GM18498 (cell line): Measurements from ENCODE around the gene CFAP65.

ENCODE experiments used
- ATAC-seq: cut with Tn5 transposase; IDR thresholded peaks from one replicate; pipeline ENCODE4 v1.9.1; 2021; ENCODE audit warnings: mild to moderate bottlenecking, moderate library complexity; ENCODE audit not compliant: unreplicated experiment

The CFAP65 gene, protein sequence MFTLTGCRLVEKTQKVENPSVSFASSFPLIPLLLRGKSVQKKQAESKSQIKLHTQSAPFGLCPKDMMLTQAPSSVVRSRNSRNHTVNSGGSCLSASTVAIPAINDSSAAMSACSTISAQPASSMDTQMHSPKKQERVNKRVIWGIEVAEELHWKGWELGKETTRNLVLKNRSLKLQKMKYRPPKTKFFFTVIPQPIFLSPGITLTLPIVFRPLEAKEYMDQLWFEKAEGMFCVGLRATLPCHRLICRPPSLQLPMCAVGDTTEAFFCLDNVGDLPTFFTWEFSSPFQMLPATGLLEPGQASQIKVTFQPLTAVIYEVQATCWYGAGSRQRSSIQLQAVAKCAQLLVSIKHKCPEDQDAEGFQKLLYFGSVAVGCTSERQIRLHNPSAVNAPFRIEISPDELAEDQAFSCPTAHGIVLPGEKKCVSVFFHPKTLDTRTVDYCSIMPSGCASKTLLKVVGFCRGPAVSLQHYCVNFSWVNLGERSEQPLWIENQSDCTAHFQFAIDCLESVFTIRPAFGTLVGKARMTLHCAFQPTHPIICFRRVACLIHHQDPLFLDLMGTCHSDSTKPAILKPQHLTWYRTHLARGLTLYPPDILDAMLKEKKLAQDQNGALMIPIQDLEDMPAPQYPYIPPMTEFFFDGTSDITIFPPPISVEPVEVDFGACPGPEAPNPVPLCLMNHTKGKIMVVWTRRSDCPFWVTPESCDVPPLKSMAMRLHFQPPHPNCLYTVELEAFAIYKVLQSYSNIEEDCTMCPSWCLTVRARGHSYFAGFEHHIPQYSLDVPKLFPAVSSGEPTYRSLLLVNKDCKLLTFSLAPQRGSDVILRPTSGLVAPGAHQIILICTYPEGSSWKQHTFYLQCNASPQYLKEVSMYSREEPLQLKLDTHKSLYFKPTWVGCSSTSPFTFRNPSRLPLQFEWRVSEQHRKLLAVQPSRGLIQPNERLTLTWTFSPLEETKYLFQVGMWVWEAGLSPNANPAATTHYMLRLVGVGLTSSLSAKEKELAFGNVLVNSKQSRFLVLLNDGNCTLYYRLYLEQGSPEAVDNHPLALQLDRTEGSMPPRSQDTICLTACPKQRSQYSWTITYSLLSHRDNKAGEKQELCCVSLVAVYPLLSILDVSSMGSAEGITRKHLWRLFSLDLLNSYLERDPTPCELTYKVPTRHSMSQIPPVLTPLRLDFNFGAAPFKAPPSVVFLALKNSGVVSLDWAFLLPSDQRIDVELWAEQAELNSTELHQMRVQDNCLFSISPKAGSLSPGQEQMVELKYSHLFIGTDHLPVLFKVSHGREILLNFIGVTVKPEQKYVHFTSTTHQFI (N-terminal part only)

DNA sequence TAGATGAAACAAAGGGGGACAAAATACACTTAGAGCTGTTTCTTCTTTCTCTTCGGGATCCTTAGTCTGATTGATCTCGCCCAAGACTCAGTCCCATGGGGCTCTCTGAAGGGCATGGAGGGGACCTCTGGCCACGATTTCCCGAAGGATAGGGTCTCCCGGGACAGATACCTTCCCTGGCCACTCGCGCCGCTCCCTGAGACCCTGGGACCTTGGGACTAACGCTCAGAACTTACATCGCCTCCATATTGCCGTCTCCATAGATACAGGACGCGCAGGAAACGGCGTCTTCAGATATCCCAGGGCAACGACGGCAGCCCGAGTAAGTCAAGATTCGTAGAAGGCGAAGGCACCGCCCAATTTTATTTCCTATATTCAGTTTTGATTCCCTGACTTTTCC, at the start of gene CFAP65:
Gene CFAP65, minus strand, starts transcription at position 265 of the 400 bp plus-strand sequence. CDS start 2,468 bp downstream, outside the sequence.
- no peak for ATAC-seq

DNA sequence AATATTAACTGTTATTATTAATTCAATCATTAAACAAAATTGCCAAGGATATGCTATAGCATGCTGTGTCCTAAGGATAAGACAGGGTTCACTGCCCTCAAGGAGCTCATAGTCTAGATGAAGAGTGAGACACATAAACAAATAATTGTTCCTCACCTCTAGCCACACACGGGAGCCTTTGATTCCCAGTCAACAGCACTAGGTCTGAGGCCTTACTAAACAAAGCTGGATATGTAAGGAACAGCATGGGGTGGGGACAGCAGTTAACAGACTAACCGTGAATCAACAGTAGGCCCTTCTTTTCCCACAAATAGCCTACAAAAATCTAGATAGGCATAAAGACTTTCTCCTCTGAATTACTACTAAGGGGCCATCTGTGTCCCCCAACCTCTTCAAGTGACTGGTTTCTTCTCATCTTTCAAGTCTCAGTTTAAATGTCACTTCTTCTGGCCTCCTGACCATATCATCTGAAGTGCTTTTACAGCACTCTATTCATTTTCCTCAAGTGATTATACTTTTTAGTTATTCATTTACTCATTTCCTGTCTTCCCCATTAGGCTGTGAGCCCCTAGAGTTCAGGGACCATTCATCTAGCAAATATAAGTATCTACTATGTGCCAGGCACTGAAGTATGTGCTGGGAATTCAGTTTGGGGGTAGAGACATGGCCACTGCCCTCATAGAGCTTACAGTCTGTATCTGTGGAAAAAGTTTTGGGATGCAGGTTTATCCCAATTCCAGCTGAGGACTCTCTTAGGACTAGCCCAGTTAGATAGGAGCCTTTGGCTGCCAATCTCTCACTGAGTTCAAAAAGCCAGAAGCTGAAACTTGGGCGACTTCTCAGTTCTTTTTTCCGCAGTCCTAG, 49.4 kb upstream of the CFAP65 start:
- ATAC-seq: no peak

DNA sequence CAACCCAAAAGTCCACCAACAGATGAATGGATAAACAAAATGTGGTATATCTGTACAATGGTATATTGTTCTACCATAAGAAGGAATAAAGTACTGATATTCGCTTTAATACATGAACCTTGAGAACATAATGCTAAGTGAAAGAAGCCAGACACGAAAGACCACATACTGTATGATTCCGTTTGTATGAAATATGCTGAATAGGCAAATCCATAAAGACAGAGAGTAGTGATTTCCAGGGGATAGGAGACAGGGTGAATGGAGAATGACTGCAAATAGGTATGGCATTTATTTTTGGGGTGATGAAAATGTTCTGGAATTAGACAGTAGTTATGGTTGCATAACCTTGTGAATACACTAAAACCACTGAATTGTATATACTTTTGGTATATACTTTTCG, 48.0 kb upstream of the CFAP65 start:
- no peak for ATAC-seq

DNA sequence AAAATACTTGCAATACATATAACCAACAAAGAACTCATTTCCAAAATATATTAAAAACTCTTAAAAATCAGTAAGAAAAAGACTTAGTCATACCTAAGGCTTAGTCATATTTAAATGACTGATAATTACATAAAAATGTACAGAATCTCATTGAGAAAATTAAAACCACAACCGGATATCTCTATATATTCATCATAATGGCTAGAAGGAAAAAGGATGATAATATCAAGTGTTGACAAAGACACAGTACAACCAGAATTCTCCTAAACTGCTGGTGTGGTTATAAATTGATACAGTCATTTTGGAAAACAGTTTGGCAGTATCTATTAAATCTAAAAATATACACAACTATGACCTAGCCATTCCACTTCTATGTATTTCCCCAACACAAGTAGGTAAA, 46.5 kb upstream of the CFAP65 start:
- no peak for ATAC-seq

DNA sequence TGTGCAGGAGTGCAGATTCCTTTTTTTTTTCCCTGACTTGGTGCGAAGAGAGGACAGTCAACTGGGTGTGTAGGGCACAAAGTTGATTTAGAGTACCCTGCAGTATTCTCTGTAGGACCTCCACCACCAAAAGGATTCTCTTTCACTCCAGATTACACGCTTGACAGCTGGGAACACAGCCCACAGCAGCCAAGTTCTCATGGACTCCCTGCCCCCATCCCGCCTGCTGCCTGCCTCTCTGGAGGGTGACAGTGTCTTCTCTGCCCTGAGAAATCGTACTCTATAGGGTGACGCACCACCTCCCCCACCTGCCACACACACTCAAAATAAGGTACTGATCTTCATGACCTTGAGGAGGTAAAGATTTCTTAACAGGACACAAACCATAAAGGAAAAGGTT, 46.0 kb upstream of the CFAP65 start:
- no peak for ATAC-seq

- ATAC-seq: no peak
These were observed 44.9 kb upstream of the CFAP65 start for GRCh38 chr2:219086196-219086595.

DNA sequence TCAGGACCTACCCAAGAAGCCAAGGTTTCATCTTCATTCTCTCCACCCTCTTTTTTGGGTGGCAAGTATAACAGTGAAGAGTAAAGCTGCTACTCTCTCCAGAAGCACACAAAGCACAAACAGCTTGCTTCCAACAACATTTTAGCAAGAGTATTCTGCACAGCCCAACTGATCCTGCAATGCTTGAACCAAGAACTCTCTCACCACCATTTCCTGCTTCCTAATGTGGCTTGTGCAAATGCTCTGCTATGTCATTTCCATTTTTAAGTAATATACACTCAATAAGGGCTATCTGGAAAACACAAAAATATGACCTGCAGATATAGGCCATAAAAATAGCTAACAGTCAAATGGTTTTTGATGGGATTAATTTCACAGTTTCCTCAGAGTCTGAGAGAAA, 43.5 kb upstream of the CFAP65 start:
- no peak for ATAC-seq

GRCh38 chr2:219082332-219082958, 41.1 kb upstream of the CFAP65 start:
- ATAC-seq: no peak

GRCh38 chr2:219081701-219082331, 40.5 kb upstream of the CFAP65 start:
- ATAC-seq: no peak

GRCh38 chr2:219081096-219081495, 39.8 kb upstream of the CFAP65 start:
- ATAC-seq: no peak

DNA sequence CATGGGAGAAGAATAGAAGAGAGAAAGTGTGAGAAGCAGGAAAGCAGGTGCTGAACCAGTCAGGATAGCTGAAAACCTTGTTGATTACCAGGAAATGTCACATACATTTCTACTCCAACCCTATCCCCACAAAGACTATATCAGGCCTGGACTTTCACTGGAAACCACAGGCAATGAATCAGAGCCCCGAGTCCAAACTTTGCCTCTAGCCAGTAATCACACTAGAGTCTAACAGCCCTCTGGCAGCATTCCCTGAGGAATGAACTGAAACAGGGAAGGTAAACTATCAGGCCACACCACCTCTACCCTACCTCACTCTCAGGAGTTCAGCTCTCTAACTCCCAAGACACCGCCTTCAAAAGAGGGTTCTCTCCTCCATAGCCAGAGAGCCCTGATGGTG, 38.1 kb upstream of the CFAP65 start:
- no peak for ATAC-seq

GRCh38 chr2:219078951-219079350, 37.6 kb upstream of the CFAP65 start:
- ATAC-seq: no peak

- ATAC-seq: no peak
These were observed 36.8 kb upstream of the CFAP65 start for GRCh38 chr2:219078126-219078525.

DNA sequence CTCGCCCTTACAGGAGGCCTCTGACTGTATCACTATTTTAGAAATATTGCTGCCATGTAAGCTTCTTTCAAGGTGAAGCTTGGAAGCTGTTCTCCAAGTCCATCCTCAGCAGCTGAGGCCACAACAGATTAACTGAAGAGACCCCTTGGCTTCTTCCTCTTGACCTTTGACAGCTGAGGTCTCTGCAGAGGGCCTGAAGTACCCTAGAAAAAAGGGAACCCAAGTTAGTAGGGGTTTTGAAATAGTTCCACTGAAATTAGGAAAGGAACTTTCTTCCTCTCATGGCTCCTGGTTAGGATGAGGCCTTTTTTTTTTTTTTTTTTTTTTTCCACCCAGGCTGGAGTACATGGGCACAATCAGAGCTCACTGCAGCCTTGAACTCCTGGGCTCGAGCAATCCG, 34.9 kb upstream of the CFAP65 start:
- ATAC-seq: no peak

DNA sequence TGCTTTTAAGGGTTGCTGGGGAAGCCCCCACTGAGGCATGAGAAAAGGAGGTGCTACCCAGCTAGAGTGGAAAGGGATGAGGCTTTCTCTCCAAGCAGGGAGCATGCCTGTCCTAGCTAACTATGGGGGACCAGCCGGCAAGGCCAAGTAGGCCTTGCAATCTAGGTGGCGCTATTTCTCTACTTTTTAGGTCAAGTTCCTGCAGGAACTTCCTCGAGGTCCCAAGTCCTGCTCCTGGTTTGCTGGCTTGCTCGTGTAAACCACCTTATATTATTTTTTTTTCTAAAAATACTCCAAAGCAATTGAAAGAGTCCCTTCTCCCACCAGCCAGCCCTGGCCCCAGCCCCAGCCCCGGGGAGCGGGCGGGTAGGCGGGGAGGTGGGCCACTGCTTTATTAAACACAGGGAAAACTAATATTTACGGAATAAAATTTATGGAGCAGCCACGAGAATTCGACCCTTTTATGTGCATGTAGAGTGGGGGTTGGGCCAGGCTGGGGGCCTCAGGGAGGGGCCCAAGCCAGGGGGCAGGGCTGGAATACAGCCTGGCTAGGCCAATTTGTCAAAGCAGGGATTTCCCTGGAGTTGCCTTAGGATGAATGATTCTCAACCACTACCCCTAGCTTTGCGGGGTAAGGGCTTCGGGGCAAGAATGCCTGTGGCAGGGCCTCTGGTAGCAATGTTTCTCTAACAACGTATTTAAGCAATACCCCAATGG, 32.3 kb upstream of the CFAP65 start:
- ATAC-seq: no peak

GRCh38 chr2:219072741-219073250, 31.5 kb upstream of the CFAP65 start:
- ATAC-seq: no peak

DNA sequence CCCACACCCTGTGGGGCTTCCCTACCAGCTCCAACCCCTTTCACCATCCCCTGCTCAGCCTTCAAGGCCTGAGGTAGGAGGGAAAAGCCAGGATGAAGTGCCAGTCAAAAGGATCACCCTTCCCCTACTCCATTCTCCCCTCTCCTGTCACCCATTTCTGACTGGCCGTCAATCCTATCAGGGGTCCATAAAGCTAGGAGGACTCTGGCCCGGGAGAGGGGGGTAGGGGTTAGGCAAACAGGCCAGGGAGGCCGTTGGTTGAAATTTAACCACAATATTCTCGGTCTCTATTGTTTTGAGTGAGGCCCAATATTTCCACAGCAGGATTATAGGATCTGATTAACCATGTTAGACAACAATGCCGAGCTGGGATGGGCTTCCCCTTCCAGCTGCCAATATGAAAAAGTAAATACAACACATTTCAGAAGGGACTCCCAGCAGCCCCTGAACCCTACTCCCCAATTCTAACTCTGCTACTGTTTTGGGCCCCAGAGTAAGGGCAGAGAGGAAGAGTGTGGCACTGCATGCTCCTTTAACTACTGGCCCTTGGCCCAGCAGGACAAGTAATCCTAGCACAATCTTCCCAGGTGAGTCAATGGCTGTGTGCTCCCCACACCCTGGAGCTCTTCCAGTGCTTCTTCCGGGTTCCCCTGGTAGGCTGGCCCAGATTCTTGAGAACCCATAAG, 30.0 kb upstream of the CFAP65 start:
- no peak for ATAC-seq

DNA sequence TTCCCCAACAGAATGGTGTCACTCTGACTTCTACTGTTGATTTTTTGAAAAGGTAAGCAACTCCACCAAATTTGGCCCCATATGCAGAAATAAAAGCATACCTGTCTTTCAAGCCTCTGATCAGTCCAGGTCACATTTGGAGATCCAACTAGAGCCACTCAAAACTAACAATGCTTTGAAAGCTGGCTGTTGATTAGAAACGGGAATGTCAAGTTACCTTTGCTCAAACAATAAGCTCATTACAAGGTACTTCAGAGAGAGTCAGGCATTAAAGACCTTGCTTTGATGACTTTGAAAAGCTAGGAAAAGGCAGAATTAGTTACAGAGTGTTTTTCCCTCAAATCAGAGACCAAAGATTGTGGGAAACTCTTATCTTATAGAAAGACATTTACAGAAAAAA, 24.2 kb upstream of the CFAP65 start:
- no peak for ATAC-seq
